ENCODE results near the gene LPIN1. TPM values are rescaled to one million over a fixed set of nuclear protein-coding genes. Genes with fewer than 3 reads are reported as not detected.

The LPIN1 gene
- total and polyA plus RNA-seq, 4 donors: 10.1 to 27.4 (median 13.4) TPM

- no peaks in the 10 kb centered on the region for H3K36me3 ChIP-seq (ENCODE audit: control insufficient read depth in 4 of 4, insufficient read depth in 3 of 4, low read depth in 1 of 4, low read length in 3 of 4)
- no peak overlapping the region for H3K4me3 ChIP-seq (ENCODE audit: low read depth in 1 of 3, low read length in 3 of 3)
- no peak overlapping the region for H3K27ac ChIP-seq (ENCODE audit: low read depth in 1 of 2, low read length in 2 of 2)
- no peak for DNase-seq (ENCODE audit: low spot score)
- H3K9ac ChIP-seq (ENCODE audit: low read depth in 1 of 2, low read length in 2 of 2): no peak overlapping the region
- H3K27me3 ChIP-seq (ENCODE audit: control insufficient read depth in 4 of 4, insufficient read depth in 4 of 4, low read length in 3 of 4): no peaks in the 10 kb centered on the region
- peaks cover 8 to 27% (median 19%) of the 10 kb centered on the region in 4 donors for H3K4me1 ChIP-seq (ENCODE audit: control insufficient read depth in 4 of 4, insufficient read depth in 4 of 4, low read length in 3 of 4)
- H3K9me3 ChIP-seq (ENCODE audit: control insufficient read depth in 4 of 4, low read length in 3 of 4): no peaks in the 10 kb centered on the region
- 89% methylated on average over 7 of the region's 7 CpGs for WGBS
- no peak for TF ChIP-seq ZBTB33 (IDR thresholded peaks at IDR 0.05)
- TF ChIP-seq MAX (IDR thresholded peaks at IDR 0.05): no peak
- no peak for TF ChIP-seq FOXA1 (IDR thresholded peaks at IDR 0.05)
- TF ChIP-seq RXRA (IDR thresholded peaks at IDR 0.05): no peak
Measured at GRCh38 chr2:11720752-11721151, 25.7 kb upstream of the LPIN1 start.

- Histone ChIP-seq H3K36me3 (ENCODE audit: control insufficient read depth in 4 of 4, insufficient read depth in 3 of 4, low read depth in 1 of 4, low read length in 3 of 4) (no peaks in the 10 kb centered on the region), H3K4me1 (ENCODE audit: control insufficient read depth in 4 of 4, insufficient read depth in 4 of 4, low read length in 3 of 4) (peaks cover 11 to 27% (median 18%) of the 10 kb centered on the region in 4 donors), H3K27ac (ENCODE audit: low read depth in 1 of 2, low read length in 2 of 2) (peak overlapping the region; percentile 24 to 52), H3K9ac (ENCODE audit: low read depth in 1 of 2, low read length in 2 of 2) (no peak overlapping the region), H3K9me3 (ENCODE audit: control insufficient read depth in 4 of 4, low read length in 3 of 4) (no peaks in the 10 kb centered on the region), H3K27me3 (ENCODE audit: control insufficient read depth in 4 of 4, insufficient read depth in 4 of 4, low read length in 3 of 4) (no peaks in the 10 kb centered on the region), H3K4me3 (ENCODE audit: low read depth in 1 of 3, low read length in 3 of 3) (no peak overlapping the region)
- DNase-seq (ENCODE audit: low spot score): no peak
- TF ChIP-seq ZBTB33 (IDR thresholded peaks at IDR 0.05): peak; percentile 82
- TF ChIP-seq RAD21 (IDR thresholded peaks at IDR 0.05): peak in 1 of 2 donors; percentile 18
- peak in 1 of 2 donors; percentile 84 for TF ChIP-seq RXRA (IDR thresholded peaks at IDR 0.05)
- TF ChIP-seq JUND (IDR thresholded peaks at IDR 0.05): peak in 1 of 2 donors; percentile 54
- no peak for TF ChIP-seq GABPA (IDR thresholded peaks at IDR 0.05 in 1 of 2, conservative IDR thresholded peaks at IDR 0.05 in 1 of 2)
- peak; percentile 76 for TF ChIP-seq REST (IDR thresholded peaks at IDR 0.05)
- TF ChIP-seq SP1 (IDR thresholded peaks at IDR 0.05): peak; percentile 67
- peak; percentile 94 for TF ChIP-seq FOXA1 (IDR thresholded peaks at IDR 0.05)
- peak; percentile 97 for TF ChIP-seq FOXA2 (IDR thresholded peaks at IDR 0.05)
- peak; percentile 98 for TF ChIP-seq MAX (IDR thresholded peaks at IDR 0.05)
- TF ChIP-seq ATF3 (IDR thresholded peaks at IDR 0.05): peak; percentile 60
- no peak for TF ChIP-seq NR2F2 (IDR thresholded peaks at IDR 0.05)
- no peak for TF ChIP-seq EGR1 (IDR thresholded peaks at IDR 0.05; ENCODE audit: low read depth in 2 of 2)
- TF ChIP-seq YY1 (IDR thresholded peaks at IDR 0.05): peak; percentile 77
- TF ChIP-seq CTCF (IDR thresholded peaks at IDR 0.05; ENCODE audit: low read depth, low read length, missing input control): no peak
- no peak for TF ChIP-seq HNF4G (IDR thresholded peaks at IDR 0.05)
- peak; percentile 66 to 75 for TF ChIP-seq HNF4A (conservative IDR thresholded peaks at IDR 0.05)
- TF ChIP-seq TAF1 (conservative IDR thresholded peaks at IDR 0.05): no peak
- 63% methylated on average over 3 of the region's 3 CpGs for WGBS
Measured at GRCh38 chr2:11722292-11723060, 24.0 kb upstream of the LPIN1 start.

All from liver (tissue), 9 donors.